ENCODE measurements around the gene CAMLG. TPM values are rescaled to one million over a fixed set of nuclear protein-coding genes. Genes with fewer than 3 reads are reported as not detected.

CAMLG gene
- total and polyA plus RNA-seq, 2 of the 8 experiments (the other 6 are each of a cell fraction or from before 2014, with no cell fraction given), result 12.3 to 42.8 TPM

DNA sequence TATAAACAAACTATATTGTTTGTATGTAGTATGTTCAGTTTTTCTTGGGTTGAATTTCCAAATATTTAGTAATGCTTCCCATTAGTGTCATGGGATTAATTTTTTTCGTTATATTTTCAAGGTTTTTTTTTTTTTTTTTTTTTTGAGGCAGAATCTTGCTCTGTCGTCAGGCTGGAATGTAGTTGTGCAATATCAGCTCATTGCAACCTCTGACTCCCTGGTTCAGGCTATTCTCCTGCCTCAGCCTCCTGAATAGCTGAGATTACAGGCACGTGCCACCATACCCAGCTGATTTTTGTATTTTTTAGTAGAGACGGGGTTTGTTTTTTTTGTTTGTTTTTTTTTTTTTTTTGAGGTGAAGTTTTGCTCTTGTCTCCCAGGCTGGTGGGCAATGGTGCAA lies 30.9 kb downstream of the CAMLG start:
- Histone ChIP-seq H4K5ac (ENCODE audit: insufficient read length, low read depth, low read length) (no peak overlapping the region), H3K27me3 (replicated peaks in 1 of 4; ENCODE audit: control insufficient read depth in 3 of 4, extremely low read depth in 1 of 4, insufficient read depth in 3 of 4, low read length in 3 of 4) (no peaks in the 10 kb centered on the region), H2AFZ (ENCODE audit: low read length) (no peak overlapping the region), H2AK5ac (ENCODE audit: low read depth, low read length) (no peak overlapping the region), H3K56ac (replicated peaks; ENCODE audit: insufficient read length, low read depth, low read length) (no peak overlapping the region), H3K18ac (ENCODE audit: extremely low read depth, low read length) (no peak overlapping the region), H2BK5ac (ENCODE audit: low read depth, low read length) (no peak overlapping the region), H3K79me2 (ENCODE audit: control insufficient read depth in 1 of 2, insufficient read depth in 2 of 2, low read length in 2 of 2) (peaks cover 0 to 10% of the 10 kb centered on the region in 2 experiments; a peak in 1 of 4 replicates), H3K9me3 (ENCODE audit: insufficient read depth in 2 of 2, low read depth in 1 of 2, low read length in 1 of 2) (no peaks in the 10 kb centered on the region), H4K91ac (replicated peaks; ENCODE audit: insufficient read length, low read length) (no peak overlapping the region), H3K14ac (ENCODE audit: insufficient read length) (no peak overlapping the region), H3K4me1 (replicated peaks in 1 of 4; ENCODE audit: control insufficient read depth in 3 of 4, insufficient read depth in 4 of 4, low read length in 3 of 4) (no peaks in the 10 kb centered on the region), H2BK20ac (ENCODE audit: low read length) (no peak overlapping the region), H3K23me2 (ENCODE audit: low read depth, low read length) (no peaks in the 10 kb centered on the region; the same call in 1 of the 2 replicates), H4K8ac (ENCODE audit: extremely low read depth, insufficient read depth, low read length) (no peak overlapping the region), H3K27ac (ENCODE audit: low read depth, low read length) (no peak overlapping the region), H3K79me1 (ENCODE audit: low read depth, low read length) (no peaks in the 10 kb centered on the region), H3K4me3 (ENCODE audit: extremely low read depth in 1 of 4, insufficient read depth in 2 of 4, low read depth in 3 of 4, low read length in 4 of 4) (no peak overlapping the region), H3K9ac (replicated peaks in 1 of 4; ENCODE audit: extremely low read depth in 1 of 4, low read depth in 3 of 4, low read length in 3 of 4) (no peak overlapping the region), H2BK120ac (replicated peaks; ENCODE audit: low read depth, low read length) (no peak overlapping the region), H3K4me2 (ENCODE audit: insufficient read depth in 1 of 2, low read depth in 2 of 2, low read length in 2 of 2) (no peak overlapping the region), H3K36me3 (ENCODE audit: control insufficient read depth in 2 of 4, insufficient read depth in 4 of 4, low read length in 3 of 4) (peaks cover 19 to 89% (median 63%) of the 10 kb centered on the region in 4 experiments; a peak in 7 of 8 replicates), H3K4ac (replicated peaks; ENCODE audit: insufficient read length, low read depth, low read length) (no peak overlapping the region), H2BK12ac (ENCODE audit: low read depth, low read length) (no peak overlapping the region), H3K23ac (ENCODE audit: insufficient read length) (no peak overlapping the region), H2BK15ac (ENCODE audit: low read length) (no peak overlapping the region), H4K20me1 (replicated peaks in 1 of 2; ENCODE audit: control insufficient read depth in 1 of 2, insufficient read depth in 2 of 2, low read length in 2 of 2) (peaks cover 0 to 1% of the 10 kb centered on the region in 2 experiments)
- ChIA-PET CTCF (ENCODE audit: partially characterized antibody) (no interaction called here), POLR2A (ENCODE audit: partially characterized antibody) (interaction anchor here (2.4 kb wide), 1 partner anchor 9 kb away, joined by 7 read pairs; no protein-coding TSS in a partner anchor)
- FAIRE-seq, result no peak
- DNase-seq (ENCODE audit: low read depth in 1 of 2, low spot score in 2 of 2), result no peak
- 75% methylated on average over 4 of the region's 4 CpGs; no CpG with 5 or more reads in 1 of the 2 experiments for WGBS, 2 experiments (ENCODE audit: extremely low coverage in 1 of 2, insufficient coverage in 1 of 2, insufficient read length in 1 of 2, insufficient replicate concordance in 2 of 2, low coverage in 1 of 2, low lambda C conversion rate in 2 of 2, missing lambda C conversion rate in 1 of 2)
- no peak for TF ChIP-seq KDM1A (IDR thresholded peaks at IDR 0.05; ENCODE audit: borderline replicate concordance, low read length)
- no peak for TF ChIP-seq POLR2A (IDR thresholded peaks at IDR 0.05; ENCODE audit: control extremely low read depth in 1 of 2, low read depth in 2 of 2, low read length in 2 of 2)
- TF ChIP-seq GABPA (IDR thresholded peaks at IDR 0.05; ENCODE audit: borderline replicate concordance, insufficient read depth, low read length), result no peak
- TF ChIP-seq ZNF274 (IDR thresholded peaks at IDR 0.05; ENCODE audit: borderline replicate concordance, extremely low read depth, low read length), result no peak
- TF ChIP-seq BCL11A (IDR thresholded peaks at IDR 0.05; ENCODE audit: low read depth in 2 of 2, low read length in 2 of 2), result no peak
- TF ChIP-seq CHD2 (IDR thresholded peaks at IDR 0.05; ENCODE audit: low read length), result no peak
- TF ChIP-seq SIX5 (IDR thresholded peaks at IDR 0.05; ENCODE audit: low read depth, low read length), result no peak
- no peak for TF ChIP-seq JUND (IDR thresholded peaks at IDR 0.05; ENCODE audit: low read length)
- TF ChIP-seq TAF1 (IDR thresholded peaks at IDR 0.05; ENCODE audit: low read depth, low read length), result no peak

Measured in H1 (cell line).